ENCODE results near the gene CIAO3. TPM values are rescaled to one million over a fixed set of nuclear protein-coding genes. Genes with fewer than 3 reads are reported as not detected.
"Not testable (repeated sequence)": the region's sequence is repeated elsewhere in the genome, so short reads cannot be mapped to it uniquely, and the experiment has no call there.

Gene CIAO3
- total RNA-seq, 2 donors from 2014 or later = 41.4 to 43.3 TPM

GRCh38 chr16:778447-778846, 37.6 kb upstream of the CIAO3 start:
- peaks cover 3% of the 10 kb centered on the region for H3K27me3 ChIP-seq (ENCODE audit: control insufficient read depth, insufficient read depth, low read length, poor library complexity, severe bottlenecking)
- no peak for DNase-seq
- H3K9me3 ChIP-seq (ENCODE audit: control insufficient read depth, low read length) = no peaks in the 10 kb centered on the region
- H3K27ac Mint-ChIP-seq = no peak overlapping the region
- H3K9me3 Mint-ChIP-seq = no peaks in the 10 kb centered on the region
- H3K9ac ChIP-seq (ENCODE audit: extremely low read depth, low read length, poor library complexity, severe bottlenecking) = no peak overlapping the region
- H3K4me1 Mint-ChIP-seq = no peaks in the 10 kb centered on the region
- no peak overlapping the region for H3K4me3 Mint-ChIP-seq
- H3K36me3 Mint-ChIP-seq (ENCODE audit: low read depth) = no peaks in the 10 kb centered on the region
- H3K4me1 ChIP-seq (ENCODE audit: control insufficient read depth, insufficient read depth, low read length) = no peaks in the 10 kb centered on the region
- no peak overlapping the region for H3K27ac ChIP-seq (ENCODE audit: low read depth, low read length)
- peaks cover 6% of the 10 kb centered on the region for H3K27me3 Mint-ChIP-seq (ENCODE audit: insufficient read depth)
- H3K36me3 ChIP-seq (ENCODE audit: control insufficient read depth, insufficient read depth, low read length) = no peaks in the 10 kb centered on the region
- H3K4me3 ChIP-seq (ENCODE audit: low read length) = no peak overlapping the region
- WGBS, 2 experiments (ENCODE audit: insufficient coverage in 1 of 2, insufficient read length in 1 of 2) = 93 to 96% methylated on average over 4 to 11 of the region's 11 CpGs
- TF ChIP-seq, protein P1, sequence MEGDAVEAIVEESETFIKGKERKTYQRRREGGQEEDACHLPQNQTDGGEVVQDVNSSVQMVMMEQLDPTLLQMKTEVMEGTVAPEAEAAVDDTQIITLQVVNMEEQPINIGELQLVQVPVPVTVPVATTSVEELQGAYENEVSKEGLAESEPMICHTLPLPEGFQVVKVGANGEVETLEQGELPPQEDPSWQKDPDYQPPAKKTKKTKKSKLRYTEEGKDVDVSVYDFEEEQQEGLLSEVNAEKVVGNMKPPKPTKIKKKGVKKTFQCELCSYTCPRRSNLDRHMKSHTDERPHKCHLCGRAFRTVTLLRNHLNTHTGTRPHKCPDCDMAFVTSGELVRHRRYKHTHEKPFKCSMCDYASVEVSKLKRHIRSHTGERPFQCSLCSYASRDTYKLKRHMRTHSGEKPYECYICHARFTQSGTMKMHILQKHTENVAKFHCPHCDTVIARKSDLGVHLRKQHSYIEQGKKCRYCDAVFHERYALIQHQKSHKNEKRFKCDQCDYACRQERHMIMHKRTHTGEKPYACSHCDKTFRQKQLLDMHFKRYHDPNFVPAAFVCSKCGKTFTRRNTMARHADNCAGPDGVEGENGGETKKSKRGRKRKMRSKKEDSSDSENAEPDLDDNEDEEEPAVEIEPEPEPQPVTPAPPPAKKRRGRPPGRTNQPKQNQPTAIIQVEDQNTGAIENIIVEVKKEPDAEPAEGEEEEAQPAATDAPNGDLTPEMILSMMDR (conservative IDR thresholded peaks at IDR 0.05) = no peak

- Histone ChIP-seq H3K4me3 (ENCODE audit: low read length) (no peak overlapping the region), H3K27ac (ENCODE audit: low read depth, low read length) (no peak overlapping the region), H3K36me3 (ENCODE audit: control insufficient read depth, insufficient read depth, low read length) (no peaks in the 10 kb centered on the region), H3K9ac (ENCODE audit: extremely low read depth, low read length, poor library complexity, severe bottlenecking) (no peak overlapping the region), H3K4me1 (ENCODE audit: control insufficient read depth, insufficient read depth, low read length) (no peaks in the 10 kb centered on the region), H3K27me3 (ENCODE audit: control insufficient read depth, insufficient read depth, low read length, poor library complexity, severe bottlenecking) (peaks cover 3% of the 10 kb centered on the region), H3K9me3 (ENCODE audit: control insufficient read depth, low read length) (no peaks in the 10 kb centered on the region)
- no peaks in the 10 kb centered on the region for H3K36me3 Mint-ChIP-seq (ENCODE audit: low read depth)
- H3K27ac Mint-ChIP-seq = peak overlapping the region; percentile 44
- WGBS, 2 experiments (ENCODE audit: insufficient coverage in 1 of 2, insufficient read length in 1 of 2) = 69 to 78% methylated on average over 9 to 16 of the region's 16 CpGs
- H3K4me1 Mint-ChIP-seq = no peaks in the 10 kb centered on the region
- no peaks in the 10 kb centered on the region for H3K9me3 Mint-ChIP-seq
- no peak overlapping the region for H3K4me3 Mint-ChIP-seq
- TF ChIP-seq, protein P1 (conservative IDR thresholded peaks at IDR 0.05) = no peak
- H3K27me3 Mint-ChIP-seq (ENCODE audit: insufficient read depth) = peaks cover 6% of the 10 kb centered on the region
- DNase-seq = no peak
Measured at GRCh38 chr16:777826-778225, 37.0 kb upstream of the CIAO3 start.

- no peaks in the 10 kb centered on the region for H3K9me3 Mint-ChIP-seq
- Histone ChIP-seq H3K9me3 (ENCODE audit: control insufficient read depth, low read length) (no peaks in the 10 kb centered on the region), H3K4me3 (ENCODE audit: low read length) (no peak overlapping the region), H3K4me1 (ENCODE audit: control insufficient read depth, insufficient read depth, low read length) (no peaks in the 10 kb centered on the region), H3K27me3 (ENCODE audit: control insufficient read depth, insufficient read depth, low read length, poor library complexity, severe bottlenecking) (peaks cover 3% of the 10 kb centered on the region), H3K36me3 (ENCODE audit: control insufficient read depth, insufficient read depth, low read length) (no peaks in the 10 kb centered on the region), H3K9ac (ENCODE audit: extremely low read depth, low read length, poor library complexity, severe bottlenecking) (no peak overlapping the region), H3K27ac (ENCODE audit: low read depth, low read length) (no peak overlapping the region)
- WGBS, 2 experiments (ENCODE audit: insufficient coverage in 1 of 2, insufficient read length in 1 of 2) = 92 to 93% methylated on average over 8 of the region's 9 CpGs
- H3K4me3 Mint-ChIP-seq = no peak overlapping the region
- TF ChIP-seq, protein P1 (conservative IDR thresholded peaks at IDR 0.05) = no peak
- peaks cover 6% of the 10 kb centered on the region for H3K27me3 Mint-ChIP-seq (ENCODE audit: insufficient read depth)
- no peak for DNase-seq
- H3K36me3 Mint-ChIP-seq (ENCODE audit: low read depth) = no peaks in the 10 kb centered on the region
- H3K27ac Mint-ChIP-seq = no peak overlapping the region
- H3K4me1 Mint-ChIP-seq = no peaks in the 10 kb centered on the region
Measured at GRCh38 chr16:776824-777223, 36.0 kb upstream of the CIAO3 start.

DNA sequence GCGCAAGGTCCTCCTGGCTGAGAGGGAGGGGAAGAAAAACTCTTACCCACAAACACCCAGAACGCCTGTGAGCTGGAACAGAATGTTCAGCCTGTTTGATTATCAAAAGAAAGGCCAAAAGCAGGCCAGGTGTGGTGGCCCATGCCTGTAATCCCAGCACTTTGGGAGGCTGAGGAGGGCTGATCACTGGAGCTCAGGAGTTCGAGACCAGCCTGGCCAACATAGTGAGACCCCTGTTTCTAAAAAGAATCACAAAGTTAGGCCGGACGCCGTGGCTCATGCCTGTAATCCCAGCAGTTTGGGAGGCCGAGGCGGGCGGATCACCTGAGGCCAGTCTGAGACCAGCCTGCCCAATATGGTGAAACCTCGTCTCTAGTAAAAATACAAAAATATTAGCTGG, 35.5 kb upstream of the CIAO3 start:
- DNase-seq; H3K9me3 ChIP-seq (ENCODE audit: control insufficient read depth, low read length); H3K9me3 Mint-ChIP-seq; H3K9ac ChIP-seq (ENCODE audit: extremely low read depth, low read length, poor library complexity, severe bottlenecking); H3K36me3 Mint-ChIP-seq (ENCODE audit: low read depth); H3K27me3 ChIP-seq (ENCODE audit: control insufficient read depth, insufficient read depth, low read length, poor library complexity, severe bottlenecking); H3K27me3 Mint-ChIP-seq (ENCODE audit: insufficient read depth); H3K4me3 ChIP-seq (ENCODE audit: low read length); H3K27ac Mint-ChIP-seq; H3K4me3 Mint-ChIP-seq; H3K36me3 ChIP-seq (ENCODE audit: control insufficient read depth, insufficient read depth, low read length); H3K4me1 Mint-ChIP-seq; H3K27ac ChIP-seq (ENCODE audit: low read depth, low read length); H3K4me1 ChIP-seq (ENCODE audit: control insufficient read depth, insufficient read depth, low read length): not testable (repeated sequence)
- WGBS, 2 experiments (ENCODE audit: insufficient coverage in 1 of 2, insufficient read length in 1 of 2) = 93 to 97% methylated on average over 8 to 9 of the region's 10 CpGs
